Measurements from ENCODE around the gene ADD2.

- TF ChIP-seq CTCF (conservative IDR thresholded peaks at IDR 0.05; ENCODE audit: low read depth, low read length), result no peak
- TF ChIP-seq EZH2 (IDR thresholded peaks at IDR 0.05; ENCODE audit: borderline replicate concordance, low read depth, low read length, poor library complexity, severe bottlenecking), result no peak
These were observed 65.1 kb downstream of the ADD2 start for GRCh38 chr2:70702711-70703395.
